HFF-Myc (cell line): ENCODE measurements around the gene MEIOSIN.

Source experiments
- DNase-seq: peaks from one replicate; pipeline ENCODE4 v3.0.0-alpha.2; 2011; ENCODE audit warnings: low read depth; ENCODE audit errors: extremely low read depth
- H3K4me3 ChIP-seq: replicated peaks from 2 replicates; pipeline ENCODE4 v1.5.1; 2011; ENCODE audit warnings: low read depth, mild to moderate bottlenecking, control low read depth, low read length
- CTCF ChIP-seq: IDR thresholded peaks from 2 replicates; pipeline ENCODE4 v1.5.1; 2012; ENCODE audit warnings: mild to moderate bottlenecking, low read depth, low read length, control low read depth; ENCODE audit errors: missing control alignments

MEIOSIN gene

GRCh38 chr19:45774765-45775164, 41.5 kb downstream of the MEIOSIN start:
- no peak overlapping the region for H3K4me3 ChIP-seq
- DNase-seq, result no peak
- no peak for TF ChIP-seq CTCF

- no peak for DNase-seq
These were observed 44.2 kb downstream of the MEIOSIN start for GRCh38 chr19:45777395-45777961.

GRCh38 chr19:45778010-45778661, 44.9 kb downstream of the MEIOSIN start:
- H3K4me3 ChIP-seq, result no peak overlapping the region

More at GRCh38 chr19:45777395-45777961, 44.2 kb downstream of the MEIOSIN start:
- H3K4me3 ChIP-seq, result no peak overlapping the region
- TF ChIP-seq CTCF, result no peak

GRCh38 chr19:45779231-45780145, 46.2 kb downstream of the MEIOSIN start:
- H3K4me3 ChIP-seq, result no peak overlapping the region

More at GRCh38 chr19:45778010-45778661, 44.9 kb downstream of the MEIOSIN start:
- TF ChIP-seq CTCF, result no peak
- no peak for DNase-seq

GRCh38 chr19:45780146-45780447, 46.9 kb downstream of the MEIOSIN start:
- H3K4me3 ChIP-seq, result no peak overlapping the region
- TF ChIP-seq CTCF, result no peak
- no peak for DNase-seq

More at GRCh38 chr19:45779231-45780145, 46.2 kb downstream of the MEIOSIN start:
- no peak for DNase-seq
- peak; percentile 16 for TF ChIP-seq CTCF

- no peak for TF ChIP-seq CTCF
- H3K4me3 ChIP-seq, result no peak overlapping the region
- no peak for DNase-seq
These were observed 47.4 kb downstream of the MEIOSIN start for GRCh38 chr19:45780448-45781213.
